Smooth muscle cell (in vitro differentiated cells): ENCODE data around the gene DEPDC7. TPM values are rescaled to one million over a fixed set of nuclear protein-coding genes. Genes with fewer than 3 reads are reported as not detected.

ENCODE experiments used
- DNase-seq: peaks from one replicate; lab custom pipeline; 2025; ENCODE audit not compliant: unreplicated experiment; lab: John Stamatoyannopoulos, UW
- H2AFZ ChIP-seq: fragments of 200-600 bp; sonication (generic); 2 replicates; pipeline ENCODE4 v1.6.0; 2016; ENCODE audit warnings: antibody characterized with exemption, low read depth, mild to moderate bottlenecking
- H3F3A ChIP-seq: fragments of 200-600 bp; sonication (generic); 2 replicates; pipeline ENCODE4 v1.6.0; 2017; ENCODE audit warnings: antibody characterized with exemption, low read depth
- H3K27ac ChIP-seq: fragments of 200-600 bp; sonication (generic); 2 replicates; pipeline ENCODE4 v1.5.1; 2016; ENCODE audit warnings: low read depth, mild to moderate bottlenecking
- H3K27me3 ChIP-seq: fragments of 200-600 bp; sonication (generic); 2 replicates; pipeline ENCODE4 v1.6.1; 2016; ENCODE audit warnings: low read depth, mild to moderate bottlenecking
- H3K36me3 ChIP-seq: fragments of 200-600 bp; sonication (generic); 2 replicates; pipeline ENCODE4 v1.5.1; 2016; ENCODE audit warnings: low read depth
- H3K4me1 ChIP-seq: fragments of 200-600 bp; sonication (generic); 2 replicates; pipeline ENCODE4 v1.5.1; 2016; ENCODE audit warnings: low read depth
- H3K4me2 ChIP-seq: fragments of 200-600 bp; sonication (generic); 2 replicates; pipeline ENCODE4 v1.6.0; 2016; ENCODE audit warnings: mild to moderate bottlenecking
- H3K4me3 ChIP-seq: fragments of 200-600 bp; sonication (generic); 2 replicates; pipeline ENCODE4 v1.5.1; 2016; ENCODE audit warnings: mild to moderate bottlenecking
- H3K79me2 ChIP-seq: fragments of 200-600 bp; sonication (generic); 2 replicates; pipeline ENCODE4 v1.6.0; 2016; ENCODE audit warnings: low read depth, mild to moderate bottlenecking
- H3K9ac ChIP-seq: fragments of 200-600 bp; sonication (generic); 2 replicates; pipeline ENCODE4 v1.6.0; 2016; ENCODE audit warnings: low read depth
- H3K9me3 ChIP-seq: fragments of 200-600 bp; sonication (generic); replicated peaks from 2 replicates; pipeline ENCODE4 v1.5.1; 2016; ENCODE audit warnings: low read depth
- H4K20me1 ChIP-seq: fragments of 200-600 bp; sonication (generic); 2 replicates; pipeline ENCODE4 v1.6.0; 2016; ENCODE audit warnings: low read depth
- CTCF ChIP-seq: fragments of 200-600 bp; sonication (generic); IDR thresholded peaks from 2 replicates; pipeline ENCODE4 v1.5.1; 2017; ENCODE audit warnings: borderline replicate concordance, mild to moderate bottlenecking, antibody characterized with exemption; ENCODE audit not compliant: insufficient read depth, poor library complexity, severe bottlenecking
- WGBS: methylation state at CpG from one replicate; pipeline ENCODE4 v1.1.7; 2016; ENCODE audit warnings: low lambda C conversion rate; 5-methylcytosine and 5-hydroxymethylcytosine counted together
- polyA plus RNA-seq: library from polyadenylated mRNA; unstranded; fragments of >200 nt; fragmentation: Nextera tagmentation; extraction: Ambion mirVana; gene quantifications from 2 replicates; pipeline ENCODE4 v1.2.1, GENCODE V29; 2016
- total RNA-seq: library from RNA; depleted of rRNA; stranded (reverse); fragments of >200 nt; gene quantifications from 2 replicates; pipeline ENCODE4 v1.2.3, GENCODE V29; 2014

Gene DEPDC7
- total and polyA plus RNA-seq, 2 experiments from 2014 or later, result 8.1 to 22.8 TPM

- no peaks in the 10 kb centered on the region for H4K20me1 ChIP-seq
- H2AFZ ChIP-seq, result no peak overlapping the region
- H3K4me1 ChIP-seq, result no peaks in the 10 kb centered on the region
- H3K27ac ChIP-seq, result no peak overlapping the region
- no peaks in the 10 kb centered on the region for H3K36me3 ChIP-seq
- no peaks in the 10 kb centered on the region for H3K79me2 ChIP-seq
- H3F3A ChIP-seq, result no peaks in the 10 kb centered on the region
- no peak overlapping the region for H3K9ac ChIP-seq
- no peak overlapping the region for H3K4me3 ChIP-seq
- no peaks in the 10 kb centered on the region for H3K9me3 ChIP-seq
- H3K4me2 ChIP-seq, result no peak overlapping the region
- no peak for TF ChIP-seq CTCF
- H3K27me3 ChIP-seq, result no peaks in the 10 kb centered on the region
- 67% methylated on average over 2 of the region's 2 CpGs for WGBS
- DNase-seq, result no peak
These were observed 33.1 kb upstream of the DEPDC7 start for GRCh38 chr11:32982626-32983025.

GRCh38 chr11:32983506-32983905 lies 32.2 kb upstream of the DEPDC7 start:
- Histone ChIP-seq H3K9ac (no peak overlapping the region), H3F3A (no peaks in the 10 kb centered on the region), H3K79me2 (no peaks in the 10 kb centered on the region), H3K36me3 (no peaks in the 10 kb centered on the region), H4K20me1 (no peaks in the 10 kb centered on the region), H2AFZ (no peak overlapping the region), H3K9me3 (no peaks in the 10 kb centered on the region), H3K4me3 (no peak overlapping the region), H3K4me2 (no peak overlapping the region), H3K27me3 (no peaks in the 10 kb centered on the region), H3K27ac (no peak overlapping the region), H3K4me1 (no peaks in the 10 kb centered on the region)
- 81% methylated on average over 2 of the region's 2 CpGs for WGBS
- TF ChIP-seq CTCF, result no peak
- no peak for DNase-seq

GRCh38 chr11:32985600-32985999 lies 30.1 kb upstream of the DEPDC7 start:
- Histone ChIP-seq H3K27ac (no peak overlapping the region), H2AFZ (no peak overlapping the region), H3K9ac (no peak overlapping the region), H3K79me2 (no peaks in the 10 kb centered on the region), H3K27me3 (no peaks in the 10 kb centered on the region), H3F3A (no peaks in the 10 kb centered on the region), H3K4me3 (no peak overlapping the region), H3K4me1 (no peaks in the 10 kb centered on the region), H4K20me1 (no peaks in the 10 kb centered on the region), H3K9me3 (no peaks in the 10 kb centered on the region), H3K36me3 (no peaks in the 10 kb centered on the region), H3K4me2 (no peak overlapping the region)
- WGBS, result 93% methylated on average over 5 of the region's 5 CpGs
- TF ChIP-seq CTCF, result no peak
- DNase-seq, result no peak

GRCh38 chr11:32987851-32988250 lies 27.8 kb upstream of the DEPDC7 start:
- WGBS, result 77% methylated on average over 8 of the region's 8 CpGs
- no peak overlapping the region for H3K9ac ChIP-seq
- H2AFZ ChIP-seq, result no peak overlapping the region
- H3K36me3 ChIP-seq, result no peaks in the 10 kb centered on the region
- H4K20me1 ChIP-seq, result no peaks in the 10 kb centered on the region
- DNase-seq, result no peak
- H3K4me3 ChIP-seq, result no peak overlapping the region
- H3K79me2 ChIP-seq, result no peaks in the 10 kb centered on the region
- H3K4me2 ChIP-seq, result no peak overlapping the region
- TF ChIP-seq CTCF, result no peak
- H3F3A ChIP-seq, result no peaks in the 10 kb centered on the region
- H3K4me1 ChIP-seq, result no peaks in the 10 kb centered on the region
- no peaks in the 10 kb centered on the region for H3K9me3 ChIP-seq
- no peak overlapping the region for H3K27ac ChIP-seq
- H3K27me3 ChIP-seq, result no peaks in the 10 kb centered on the region
